H1 (cell line): ENCODE results near the gene PPP1R11. TPM values are rescaled to one million over a fixed set of nuclear protein-coding genes. Genes with fewer than 3 reads are reported as not detected.

Experiments
- BACH1 ChIP-seq: IDR thresholded peaks from 2 replicates; pipeline ENCODE4 v1.6.1; 2012; ENCODE audit warnings: low read length, improper control_type of control experiment
- CBX8 ChIP-seq: fragments of 300-800, 300-1000 bp; sonication (generic); IDR thresholded peaks from 2 replicates; pipeline ENCODE4 v1.7.1; 2016; ENCODE audit warnings: low read depth, low read length, borderline replicate concordance
- RFX5 ChIP-seq: IDR thresholded peaks from 2 replicates; pipeline ENCODE4 v1.6.1; 2011; ENCODE audit warnings: low read depth, low read length, improper control_type of control experiment, borderline replicate concordance
- SAP30 ChIP-seq: fragments of 300-600 bp; sonication (generic); IDR thresholded peaks from 2 replicates; pipeline ENCODE4 v1.7.1; 2012; ENCODE audit warnings: low read length, moderate library complexity, mild to moderate bottlenecking, inconsistent platforms; ENCODE audit not compliant: insufficient read depth, insufficient replicate concordance
- SP4 ChIP-seq: IDR thresholded peaks from 2 replicates; pipeline ENCODE4 v1.6.1; 2012; ENCODE audit warnings: low read length, inconsistent platforms
- SRF ChIP-seq: IDR thresholded peaks from 2 replicates; pipeline ENCODE4 v1.6.1; 2011; ENCODE audit warnings: mild to moderate bottlenecking, low read depth, low read length, moderate library complexity
- TBP ChIP-seq: IDR thresholded peaks from 2 replicates; pipeline ENCODE4 v1.6.1; 2011; ENCODE audit warnings: low read depth, low read length, improper control_type of control experiment
- TCF12 ChIP-seq: IDR thresholded peaks from 2 replicates; pipeline ENCODE4 v1.6.1; 2011; ENCODE audit warnings: low read depth, mild to moderate bottlenecking, low read length
- YY1 ChIP-seq: IDR thresholded peaks from 2 replicates; pipeline ENCODE4 v1.6.1; 2011; ENCODE audit warnings: low read depth, mild to moderate bottlenecking, low read length
- polyA plus RNA-seq, 7 experiments: library from polyadenylated mRNA; depleted of rRNA in 3 of 7; stranded (reverse) in 5 of 7; unstranded in 2 of 7; fragments of >200 nt in 5 of 7; fragments of 200-250 nt in 2 of 7; gene quantifications; 1 replicate in 5 of 7; 2 replicates in 1 of 7; 4 replicates in 1 of 7; pipeline versions ENCODE4 v1.2.1 to v1.2.3, GENCODE V29; 2011 to 2013; ENCODE audit warnings: missing spikeins in 2 of 7, mixed read lengths in 2 of 7
- total RNA-seq: library from RNA; stranded (reverse); fragmentation: NEBNext Ultra II Directional; extraction: Animal tissue kit (Norgen Biotek cat#: 25700); gene quantifications from 2 replicates; pipeline ENCODE4 v1.2.1, GENCODE V29; 2021
- TF ChIP-seq, protein P1 (sequence below): fragments of 300-600 bp; sonication (generic); IDR thresholded peaks from 2 replicates; pipeline ENCODE4 v1.7.1; 2012; ENCODE audit warnings: low read length, moderate library complexity, mild to moderate bottlenecking, inconsistent platforms; ENCODE audit not compliant: insufficient replicate concordance
- TF ChIP-seq, protein P2 (sequence below): IDR thresholded peaks from 2 replicates; pipeline ENCODE4 v1.6.1; 2012; ENCODE audit warnings: inconsistent platforms

Gene PPP1R11
- total and polyA plus RNA-seq, 2 of the 8 experiments (the other 6 are each of a cell fraction or from before 2014, with no cell fraction given) = 26.1 to 32.8 TPM

- TF ChIP-seq, protein P1, sequence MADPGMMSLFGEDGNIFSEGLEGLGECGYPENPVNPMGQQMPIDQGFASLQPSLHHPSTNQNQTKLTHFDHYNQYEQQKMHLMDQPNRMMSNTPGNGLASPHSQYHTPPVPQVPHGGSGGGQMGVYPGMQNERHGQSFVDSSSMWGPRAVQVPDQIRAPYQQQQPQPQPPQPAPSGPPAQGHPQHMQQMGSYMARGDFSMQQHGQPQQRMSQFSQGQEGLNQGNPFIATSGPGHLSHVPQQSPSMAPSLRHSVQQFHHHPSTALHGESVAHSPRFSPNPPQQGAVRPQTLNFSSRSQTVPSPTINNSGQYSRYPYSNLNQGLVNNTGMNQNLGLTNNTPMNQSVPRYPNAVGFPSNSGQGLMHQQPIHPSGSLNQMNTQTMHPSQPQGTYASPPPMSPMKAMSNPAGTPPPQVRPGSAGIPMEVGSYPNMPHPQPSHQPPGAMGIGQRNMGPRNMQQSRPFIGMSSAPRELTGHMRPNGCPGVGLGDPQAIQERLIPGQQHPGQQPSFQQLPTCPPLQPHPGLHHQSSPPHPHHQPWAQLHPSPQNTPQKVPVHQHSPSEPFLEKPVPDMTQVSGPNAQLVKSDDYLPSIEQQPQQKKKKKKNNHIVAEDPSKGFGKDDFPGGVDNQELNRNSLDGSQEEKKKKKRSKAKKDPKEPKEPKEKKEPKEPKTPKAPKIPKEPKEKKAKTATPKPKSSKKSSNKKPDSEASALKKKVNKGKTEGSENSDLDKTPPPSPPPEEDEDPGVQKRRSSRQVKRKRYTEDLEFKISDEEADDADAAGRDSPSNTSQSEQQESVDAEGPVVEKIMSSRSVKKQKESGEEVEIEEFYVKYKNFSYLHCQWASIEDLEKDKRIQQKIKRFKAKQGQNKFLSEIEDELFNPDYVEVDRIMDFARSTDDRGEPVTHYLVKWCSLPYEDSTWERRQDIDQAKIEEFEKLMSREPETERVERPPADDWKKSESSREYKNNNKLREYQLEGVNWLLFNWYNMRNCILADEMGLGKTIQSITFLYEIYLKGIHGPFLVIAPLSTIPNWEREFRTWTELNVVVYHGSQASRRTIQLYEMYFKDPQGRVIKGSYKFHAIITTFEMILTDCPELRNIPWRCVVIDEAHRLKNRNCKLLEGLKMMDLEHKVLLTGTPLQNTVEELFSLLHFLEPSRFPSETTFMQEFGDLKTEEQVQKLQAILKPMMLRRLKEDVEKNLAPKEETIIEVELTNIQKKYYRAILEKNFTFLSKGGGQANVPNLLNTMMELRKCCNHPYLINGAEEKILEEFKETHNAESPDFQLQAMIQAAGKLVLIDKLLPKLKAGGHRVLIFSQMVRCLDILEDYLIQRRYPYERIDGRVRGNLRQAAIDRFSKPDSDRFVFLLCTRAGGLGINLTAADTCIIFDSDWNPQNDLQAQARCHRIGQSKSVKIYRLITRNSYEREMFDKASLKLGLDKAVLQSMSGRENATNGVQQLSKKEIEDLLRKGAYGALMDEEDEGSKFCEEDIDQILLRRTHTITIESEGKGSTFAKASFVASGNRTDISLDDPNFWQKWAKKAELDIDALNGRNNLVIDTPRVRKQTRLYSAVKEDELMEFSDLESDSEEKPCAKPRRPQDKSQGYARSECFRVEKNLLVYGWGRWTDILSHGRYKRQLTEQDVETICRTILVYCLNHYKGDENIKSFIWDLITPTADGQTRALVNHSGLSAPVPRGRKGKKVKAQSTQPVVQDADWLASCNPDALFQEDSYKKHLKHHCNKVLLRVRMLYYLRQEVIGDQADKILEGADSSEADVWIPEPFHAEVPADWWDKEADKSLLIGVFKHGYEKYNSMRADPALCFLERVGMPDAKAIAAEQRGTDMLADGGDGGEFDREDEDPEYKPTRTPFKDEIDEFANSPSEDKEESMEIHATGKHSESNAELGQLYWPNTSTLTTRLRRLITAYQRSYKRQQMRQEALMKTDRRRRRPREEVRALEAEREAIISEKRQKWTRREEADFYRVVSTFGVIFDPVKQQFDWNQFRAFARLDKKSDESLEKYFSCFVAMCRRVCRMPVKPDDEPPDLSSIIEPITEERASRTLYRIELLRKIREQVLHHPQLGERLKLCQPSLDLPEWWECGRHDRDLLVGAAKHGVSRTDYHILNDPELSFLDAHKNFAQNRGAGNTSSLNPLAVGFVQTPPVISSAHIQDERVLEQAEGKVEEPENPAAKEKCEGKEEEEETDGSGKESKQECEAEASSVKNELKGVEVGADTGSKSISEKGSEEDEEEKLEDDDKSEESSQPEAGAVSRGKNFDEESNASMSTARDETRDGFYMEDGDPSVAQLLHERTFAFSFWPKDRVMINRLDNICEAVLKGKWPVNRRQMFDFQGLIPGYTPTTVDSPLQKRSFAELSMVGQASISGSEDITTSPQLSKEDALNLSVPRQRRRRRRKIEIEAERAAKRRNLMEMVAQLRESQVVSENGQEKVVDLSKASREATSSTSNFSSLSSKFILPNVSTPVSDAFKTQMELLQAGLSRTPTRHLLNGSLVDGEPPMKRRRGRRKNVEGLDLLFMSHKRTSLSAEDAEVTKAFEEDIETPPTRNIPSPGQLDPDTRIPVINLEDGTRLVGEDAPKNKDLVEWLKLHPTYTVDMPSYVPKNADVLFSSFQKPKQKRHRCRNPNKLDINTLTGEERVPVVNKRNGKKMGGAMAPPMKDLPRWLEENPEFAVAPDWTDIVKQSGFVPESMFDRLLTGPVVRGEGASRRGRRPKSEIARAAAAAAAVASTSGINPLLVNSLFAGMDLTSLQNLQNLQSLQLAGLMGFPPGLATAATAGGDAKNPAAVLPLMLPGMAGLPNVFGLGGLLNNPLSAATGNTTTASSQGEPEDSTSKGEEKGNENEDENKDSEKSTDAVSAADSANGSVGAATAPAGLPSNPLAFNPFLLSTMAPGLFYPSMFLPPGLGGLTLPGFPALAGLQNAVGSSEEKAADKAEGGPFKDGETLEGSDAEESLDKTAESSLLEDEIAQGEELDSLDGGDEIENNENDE = no peak
- TF ChIP-seq SP4 = no peak
- no peak for TF ChIP-seq SRF
- no peak for TF ChIP-seq RFX5
- TF ChIP-seq TBP = no peak
- TF ChIP-seq SAP30 = no peak
- TF ChIP-seq BACH1 = no peak
- no peak for TF ChIP-seq YY1
- TF ChIP-seq CBX8 = no peak
- TF ChIP-seq, protein P2, sequence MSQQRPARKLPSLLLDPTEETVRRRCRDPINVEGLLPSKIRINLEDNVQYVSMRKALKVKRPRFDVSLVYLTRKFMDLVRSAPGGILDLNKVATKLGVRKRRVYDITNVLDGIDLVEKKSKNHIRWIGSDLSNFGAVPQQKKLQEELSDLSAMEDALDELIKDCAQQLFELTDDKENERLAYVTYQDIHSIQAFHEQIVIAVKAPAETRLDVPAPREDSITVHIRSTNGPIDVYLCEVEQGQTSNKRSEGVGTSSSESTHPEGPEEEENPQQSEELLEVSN = no peak
- TF ChIP-seq TCF12 = no peak
Observed at GRCh38 chr6:30062471-30063178, 4.4 kb upstream of the PPP1R11 start (continued).
